GM12801 (cell line): ENCODE results near the gene TATDN2.

Experiments used
- CTCF ChIP-seq: IDR thresholded peaks from one replicate; pipeline ENCODE4 v1.5.1; 2011; ENCODE audit warnings: control low read depth; ENCODE audit not compliant: insufficient read length; ENCODE audit errors: extremely low read depth

The TATDN2 gene

GRCh38 chr3:10215578-10216368 is 32.5 kb upstream of the TATDN2 start:
- TF ChIP-seq CTCF, result no peak

GRCh38 chr3:10217359-10217758 is 30.9 kb upstream of the TATDN2 start:
- TF ChIP-seq CTCF, result no peak

- no peak for TF ChIP-seq CTCF
Observed at GRCh38 chr3:10219737-10220136, 28.5 kb upstream of the TATDN2 start.

- TF ChIP-seq CTCF, result no peak
Observed at GRCh38 chr3:10223676-10224639, 24.3 kb upstream of the TATDN2 start.

- TF ChIP-seq CTCF, result no peak
Observed at GRCh38 chr3:10224794-10225665, 23.2 kb upstream of the TATDN2 start.

- no peak for TF ChIP-seq CTCF
Observed at GRCh38 chr3:10226293-10226692, 22.0 kb upstream of the TATDN2 start.
